Upper lobe of left lung (tissue), 6 donors: ENCODE results near the gene SERPINB10. TPM values are rescaled to one million over a fixed set of nuclear protein-coding genes. Genes with fewer than 3 reads are reported as not detected.

Experiments used
- ATAC-seq, 2 donors: fragments of 200-7000 bp; cut with Tn5 transposase; one replicate each; pipeline ENCODE4 v1.9.1; 2022; ENCODE audit warnings: mild to moderate bottlenecking in 2 of 2, moderate library complexity in 2 of 2; ENCODE audit not compliant: low FRiP score in 2 of 2
- DNase-seq, 2 donors: peaks; one replicate each; pipeline ENCODE4 v3.0.0-alpha.2; 2019 to 2020
- H3K27ac ChIP-seq, 4 donors: fragments of 200-600 bp; sonication (generic); one replicate each; pipeline ENCODE4 v1.5.1; 2016 to 2019
- H3K27me3 ChIP-seq, 4 donors: fragments of 200-600 bp; sonication (generic); one replicate each; pipeline ENCODE4 v1.5.1; 2017 to 2019
- H3K36me3 ChIP-seq, 4 donors: fragments of 200-600 bp; sonication (generic); one replicate each; pipeline ENCODE4 v1.5.1; 2016 to 2019
- H3K4me1 ChIP-seq, 4 donors: fragments of 200-600 bp; sonication (generic); one replicate each; pipeline ENCODE4 v1.5.1; 2018 to 2019
- H3K4me3 ChIP-seq, 4 donors: fragments of 200-600 bp; sonication (generic); one replicate each; pipeline ENCODE4 v1.5.1; 2017 to 2019; ENCODE audit warnings: mild to moderate bottlenecking in 2 of 4, moderate library complexity in 1 of 4
- H3K9me3 ChIP-seq, 4 donors: fragments of 200-600 bp; sonication (generic); one replicate each; pipeline ENCODE4 v1.5.1; 2018 to 2019
- CTCF ChIP-seq, 6 experiments: fragments of 450-650 bp in 4 of 6; fragments of 200-600 bp in 2 of 6; sonication (generic) in 2 of 6; IDR thresholded peaks; one replicate each; pipeline ENCODE4 v1.5.1; 2016 to 2019; ENCODE audit warnings: antibody characterized with exemption in 6 of 6
- EP300 ChIP-seq, 4 donors: sonication (generic); formaldehyde crosslinking; IDR thresholded peaks; one replicate each; pipeline ENCODE4 v1.5.1; 2017; ENCODE audit warnings: antibody characterized with exemption in 4 of 4, control low read depth in 2 of 4
- POLR2A ChIP-seq, 4 donors: fragments of 450-650 bp; IDR thresholded peaks; one replicate each; pipeline ENCODE4 v1.5.1; 2016 to 2017; ENCODE audit warnings: antibody characterized with exemption in 4 of 4, mild to moderate bottlenecking in 2 of 4
- POLR2AphosphoS5 ChIP-seq, 2 donors: sonication (generic); formaldehyde crosslinking; IDR thresholded peaks; one replicate each; pipeline ENCODE4 v1.5.1; 2017; ENCODE audit warnings: antibody characterized with exemption in 2 of 2
- WGBS, 2 donors: methylation state at CpG; one replicate each; pipeline ENCODE4 v1.1.5; 2017 to 2018; 5-methylcytosine and 5-hydroxymethylcytosine counted together
- total RNA-seq, 6 donors: library from RNA; depleted of rRNA in 4 of 6; stranded (reverse); fragments of >200 nt in 4 of 6; gene quantifications; one replicate each; pipeline versions ENCODE4 v1.1.0 to v1.2.1, GENCODE V29; 2016 to 2021
- donor health status: DM: no; HTN: no; CAD: no; lungs with moderate emphysema.
- donor health status: DM: no; HTN: yes; CAD: no; lungs with severe emphysema.

Gene SERPINB10
- total RNA-seq, 6 donors from 2014 or later, result 0.11 to 0.30 TPM; not detected in 4

GRCh38 chr18:63903851-63904570 lies 3.7 kb upstream of the SERPINB10 start:
- Histone ChIP-seq H3K9me3 (no peaks in the 10 kb centered on the region), H3K27me3 (no peaks in the 10 kb centered on the region), H3K36me3 (no peaks in the 10 kb centered on the region), H3K4me1 (no peaks in the 10 kb centered on the region), H3K4me3 (no peak overlapping the region), H3K27ac (no peak overlapping the region)
- TF ChIP-seq POLR2AphosphoS5 (IDR thresholded peaks at IDR 0.05) (no peak), POLR2A (IDR thresholded peaks at IDR 0.05) (no peak), CTCF (IDR thresholded peaks at IDR 0.05) (no peak), EP300 (IDR thresholded peaks at IDR 0.05) (no peak)
- 84 to 100% methylated on average over 1 of the region's 1 CpG for WGBS, 2 donors
- no peak for DNase-seq
- ATAC-seq, result no peak

GRCh38 chr18:63904694-63905093 lies 3.1 kb upstream of the SERPINB10 start:
- no peaks in the 10 kb centered on the region for H3K4me1 ChIP-seq
- TF ChIP-seq POLR2A (IDR thresholded peaks at IDR 0.05) (no peak), CTCF (IDR thresholded peaks at IDR 0.05) (no peak), EP300 (IDR thresholded peaks at IDR 0.05) (no peak), POLR2AphosphoS5 (IDR thresholded peaks at IDR 0.05) (no peak)
- DNase-seq, result no peak
- H3K36me3 ChIP-seq, result no peaks in the 10 kb centered on the region
- 72 to 80% methylated on average over 1 of the region's 1 CpG for WGBS, 2 donors
- no peak overlapping the region for H3K4me3 ChIP-seq
- no peaks in the 10 kb centered on the region for H3K27me3 ChIP-seq
- ATAC-seq, result no peak
- H3K9me3 ChIP-seq, result no peaks in the 10 kb centered on the region
- H3K27ac ChIP-seq, result no peak overlapping the region

- Histone ChIP-seq H3K27me3 (no peaks in the 10 kb centered on the region), H3K4me1 (no peaks in the 10 kb centered on the region), H3K27ac (no peak overlapping the region), H3K4me3 (no peak overlapping the region), H3K36me3 (no peaks in the 10 kb centered on the region), H3K9me3 (no peaks in the 10 kb centered on the region)
- WGBS, 2 donors, result 95 to 98% methylated on average over 2 of the region's 2 CpGs
- TF ChIP-seq CTCF (IDR thresholded peaks at IDR 0.05) (no peak), EP300 (IDR thresholded peaks at IDR 0.05) (no peak), POLR2AphosphoS5 (IDR thresholded peaks at IDR 0.05) (no peak), POLR2A (IDR thresholded peaks at IDR 0.05) (no peak)
- ATAC-seq, result no peak
- DNase-seq, result no peak
These were observed 2.4 kb upstream of the SERPINB10 start for GRCh38 chr18:63905361-63905760.

- no peak for DNase-seq
- 85 to 90% methylated on average over 1 of the region's 1 CpG for WGBS, 2 donors
- H3K4me1 ChIP-seq, result no peaks in the 10 kb centered on the region
- no peaks in the 10 kb centered on the region for H3K9me3 ChIP-seq
- H3K36me3 ChIP-seq, result no peaks in the 10 kb centered on the region
- no peak for TF ChIP-seq EP300 (IDR thresholded peaks at IDR 0.05)
- TF ChIP-seq POLR2AphosphoS5 (IDR thresholded peaks at IDR 0.05), result no peak
- TF ChIP-seq POLR2A (IDR thresholded peaks at IDR 0.05), result no peak
- no peak for TF ChIP-seq CTCF (IDR thresholded peaks at IDR 0.05)
- ATAC-seq, result no peak
- H3K4me3 ChIP-seq, result no peak overlapping the region
- H3K27me3 ChIP-seq, result no peaks in the 10 kb centered on the region
- H3K27ac ChIP-seq, result no peak overlapping the region
These were observed 1.7 kb upstream of the SERPINB10 start for GRCh38 chr18:63906056-63906455.

- Histone ChIP-seq H3K4me1 (no peaks in the 10 kb centered on the region), H3K4me3 (no peak overlapping the region), H3K36me3 (no peaks in the 10 kb centered on the region), H3K9me3 (no peaks in the 10 kb centered on the region), H3K27me3 (no peaks in the 10 kb centered on the region), H3K27ac (no peak overlapping the region)
- TF ChIP-seq POLR2A (IDR thresholded peaks at IDR 0.05), result no peak
- no peak for TF ChIP-seq CTCF (IDR thresholded peaks at IDR 0.05)
- no peak for TF ChIP-seq POLR2AphosphoS5 (IDR thresholded peaks at IDR 0.05)
- TF ChIP-seq EP300 (IDR thresholded peaks at IDR 0.05), result no peak
- DNase-seq (no peak), ATAC-seq (no peak)
- 82 to 83% methylated on average over 1 of the region's 1 CpG for WGBS, 2 donors
These were observed 1.1 kb downstream of the SERPINB10 start for GRCh38 chr18:63908858-63909257.
